Neuronal stem cell (in vitro differentiated cells): ENCODE data around the gene TRIOBP.
A peak's percentile ranks its signal among the peaks of the same experiment; 100 is the strongest.

ENCODE experiments used
- DNase-seq: peaks from one replicate; pipeline ENCODE4 v3.0.0-alpha.2; 2013; ENCODE audit warnings: low spot score
- H2AFZ ChIP-seq: one replicate; pipeline ENCODE4 v1.6.1; 2013; ENCODE audit warnings: mild to moderate bottlenecking, low read length, inconsistent platforms
- H2AK5ac ChIP-seq: 2 replicates; pipeline ENCODE4 v1.6.1; 2013; ENCODE audit warnings: low read depth, mild to moderate bottlenecking, inconsistent platforms, low read length, moderate library complexity, mixed read lengths
- H2BK120ac ChIP-seq: 2 replicates; pipeline ENCODE4 v1.6.1; 2013; ENCODE audit warnings: low read depth, mild to moderate bottlenecking, inconsistent platforms, low read length, moderate library complexity, mixed read lengths
- H2BK12ac ChIP-seq: one replicate; pipeline ENCODE4 v1.6.1; 2013; ENCODE audit warnings: low read length, inconsistent platforms
- H2BK15ac ChIP-seq: 2 replicates; pipeline ENCODE4 v1.6.1; 2013; ENCODE audit warnings: mild to moderate bottlenecking, low read length, inconsistent platforms, mixed read lengths
- H2BK5ac ChIP-seq: one replicate; pipeline ENCODE4 v1.6.1; 2013; ENCODE audit warnings: inconsistent platforms, mild to moderate bottlenecking, low read length, moderate library complexity
- H3K14ac ChIP-seq: one replicate; pipeline ENCODE4 v1.6.1; 2013; ENCODE audit warnings: low read length, inconsistent platforms
- H3K18ac ChIP-seq: 2 replicates; pipeline ENCODE4 v1.6.1; 2013; ENCODE audit warnings: low read length, inconsistent platforms
- H3K23ac ChIP-seq: 2 replicates; pipeline ENCODE4 v1.6.1; 2013; ENCODE audit warnings: low read depth, mild to moderate bottlenecking, mixed read lengths, low read length, inconsistent platforms; ENCODE audit not compliant: poor library complexity
- H3K27ac ChIP-seq: replicated peaks from 3 replicates; pipeline ENCODE4 v1.5.1; 2013; ENCODE audit warnings: low read length, inconsistent platforms
- H3K27me3 ChIP-seq, 3 experiments: 2 replicates each; pipeline ENCODE4 v1.6.1; 2013; ENCODE audit warnings: low read length in 3 of 3, mild to moderate bottlenecking in 2 of 3, inconsistent platforms in 1 of 3, low read depth in 1 of 3, mixed read lengths in 1 of 3, moderate library complexity in 1 of 3; ENCODE audit not compliant: control insufficient read depth in 3 of 3, insufficient read depth in 3 of 3
- H3K36me3 ChIP-seq, 2 donors: replicated peaks in 1 of 2; 2 replicates each; pipeline ENCODE4 v1.6.1; 2013; ENCODE audit warnings: low read length in 2 of 2; ENCODE audit not compliant: control insufficient read depth in 2 of 2, insufficient read depth in 2 of 2
- H3K4ac ChIP-seq: 2 replicates; pipeline ENCODE4 v1.6.1; 2013; ENCODE audit warnings: inconsistent platforms, mild to moderate bottlenecking, low read length, moderate library complexity
- H3K4me1 ChIP-seq, 2 donors: 1 replicate in 1 of 2; 2 replicates in 1 of 2; pipeline ENCODE4 v1.6.1; 2013; ENCODE audit warnings: low read length in 2 of 2, low read depth in 1 of 2; ENCODE audit not compliant: control insufficient read depth in 2 of 2, insufficient read depth in 1 of 2
- H3K4me2 ChIP-seq: one replicate; pipeline ENCODE4 v1.6.1; 2013; ENCODE audit warnings: mild to moderate bottlenecking, low read length, inconsistent platforms; ENCODE audit not compliant: insufficient read depth, poor library complexity, severe bottlenecking
- H3K4me3 ChIP-seq, 2 donors: 2 replicates each; pipeline ENCODE4 v1.5.1; 2013; ENCODE audit warnings: low read length in 2 of 2, mild to moderate bottlenecking in 2 of 2, inconsistent platforms in 1 of 2, moderate library complexity in 1 of 2
- H3K79me1 ChIP-seq: one replicate; pipeline ENCODE4 v1.6.1; 2013; ENCODE audit warnings: low read depth, mild to moderate bottlenecking, inconsistent platforms, low read length, moderate library complexity
- H3K9ac ChIP-seq: one replicate; pipeline ENCODE4 v1.6.1; 2013; ENCODE audit warnings: mild to moderate bottlenecking, low read depth, low read length, inconsistent platforms; ENCODE audit not compliant: poor library complexity
- H3K9me3 ChIP-seq, 2 donors: replicated peaks in 1 of 2; 2 replicates each; pipeline versions ENCODE3 to v1.6.1; 2013; ENCODE audit warnings: low read length in 2 of 2, mild to moderate bottlenecking in 2 of 2, inconsistent platforms in 1 of 2, low read depth in 1 of 2, mixed read lengths in 1 of 2, moderate library complexity in 1 of 2; ENCODE audit not compliant: control insufficient read depth in 2 of 2, insufficient read depth in 1 of 2
- H4K8ac ChIP-seq: one replicate; pipeline ENCODE4 v1.6.1; 2013; ENCODE audit warnings: low read depth, mild to moderate bottlenecking, inconsistent platforms, low read length, moderate library complexity
- H4K91ac ChIP-seq: one replicate; pipeline ENCODE4 v1.6.1; 2013; ENCODE audit warnings: low read length, low read depth, mild to moderate bottlenecking, inconsistent platforms; ENCODE audit not compliant: poor library complexity
- WGBS, 2 donors: extraction: QIAGEN DNeasy Blood & Tissue Kit; methylation state at CpG; one replicate each; pipeline ENCODE4 v1.1.7; 2013; ENCODE audit warnings: missing lambda C conversion rate in 2 of 2, mixed read lengths in 1 of 2; ENCODE audit not compliant: insufficient read length in 2 of 2, insufficient replicate concordance in 1 of 2; ENCODE audit errors: extremely low coverage in 2 of 2; 5-methylcytosine and 5-hydroxymethylcytosine counted together

Gene TRIOBP

GRCh38 chr22:37774728-37775127, 77.9 kb downstream of the TRIOBP start:
- no peak overlapping the region for H2BK12ac ChIP-seq
- H2BK15ac ChIP-seq = no peak overlapping the region
- no peak overlapping the region for H2BK120ac ChIP-seq
- no peak overlapping the region for H3K27ac ChIP-seq
- H2BK5ac ChIP-seq = no peak overlapping the region
- no peak overlapping the region for H4K91ac ChIP-seq
- WGBS, 2 donors = no CpG with 5 or more reads among the region's 3 CpGs
- H3K4me1 ChIP-seq = peaks cover 4 to 6% of the 10 kb centered on the region in 2 donors
- no peak overlapping the region for H3K23ac ChIP-seq
- DNase-seq = no peak
- no peak overlapping the region for H3K4me3 ChIP-seq
- H3K18ac ChIP-seq = no peak overlapping the region
- no peak overlapping the region for H2AK5ac ChIP-seq
- H3K27me3 ChIP-seq = no peaks in the 10 kb centered on the region
- peaks cover 0 to 2% of the 10 kb centered on the region in 2 donors for H3K9me3 ChIP-seq
- no peak overlapping the region for H3K4ac ChIP-seq
- peaks cover 18 to 44% of the 10 kb centered on the region in 2 donors for H3K36me3 ChIP-seq
- no peak overlapping the region for H3K9ac ChIP-seq
- H3K14ac ChIP-seq = no peak overlapping the region
- H3K79me1 ChIP-seq = no peaks in the 10 kb centered on the region
- no peak overlapping the region for H2AFZ ChIP-seq
- no peak overlapping the region for H3K4me2 ChIP-seq
- H4K8ac ChIP-seq = no peak overlapping the region

- no peak overlapping the region for H2BK5ac ChIP-seq
- no peak overlapping the region for H4K91ac ChIP-seq
- H3K36me3 ChIP-seq = peaks cover 18 to 42% of the 10 kb centered on the region in 2 donors
- H3K9ac ChIP-seq = peak overlapping the region; percentile 61
- H3K4me2 ChIP-seq = no peak overlapping the region
- no peak overlapping the region for H3K23ac ChIP-seq
- H3K4ac ChIP-seq = no peak overlapping the region
- H3K18ac ChIP-seq = no peak overlapping the region
- H3K4me1 ChIP-seq = peaks cover 5 to 10% of the 10 kb centered on the region in 2 donors
- no peak overlapping the region for H2AK5ac ChIP-seq
- no peak overlapping the region for H3K4me3 ChIP-seq
- no peak overlapping the region for H4K8ac ChIP-seq
- no peak overlapping the region for H2BK12ac ChIP-seq
- no peak overlapping the region for H2BK120ac ChIP-seq
- no peak overlapping the region for H2BK15ac ChIP-seq
- DNase-seq = no peak
- H3K27me3 ChIP-seq = no peaks in the 10 kb centered on the region
- no CpG with 5 or more reads among the region's 17 CpGs for WGBS, 2 donors
- no peak overlapping the region for H2AFZ ChIP-seq
- H3K14ac ChIP-seq = no peak overlapping the region
- H3K9me3 ChIP-seq = peaks cover 0 to 2% of the 10 kb centered on the region in 2 donors
- no peaks in the 10 kb centered on the region for H3K79me1 ChIP-seq
- no peak overlapping the region for H3K27ac ChIP-seq
Observed at GRCh38 chr22:37775785-37776638, 79.2 kb downstream of the TRIOBP start.

- no peak overlapping the region for H3K18ac ChIP-seq
- no peak overlapping the region for H2AFZ ChIP-seq
- H3K4me1 ChIP-seq = peaks cover 5 to 10% of the 10 kb centered on the region in 2 donors
- H4K8ac ChIP-seq = no peak overlapping the region
- H3K9ac ChIP-seq = no peak overlapping the region
- H3K27me3 ChIP-seq = no peaks in the 10 kb centered on the region
- H3K79me1 ChIP-seq = no peaks in the 10 kb centered on the region
- H3K27ac ChIP-seq = no peak overlapping the region
- no peak overlapping the region for H2AK5ac ChIP-seq
- H3K4me3 ChIP-seq = no peak overlapping the region
- no peak overlapping the region for H4K91ac ChIP-seq
- H3K4me2 ChIP-seq = no peak overlapping the region
- no peak overlapping the region for H3K4ac ChIP-seq
- peaks cover 18 to 36% of the 10 kb centered on the region in 2 donors for H3K36me3 ChIP-seq
- no peak overlapping the region for H3K14ac ChIP-seq
- whole genome bisulfite sequencing, 2 donors = no CpG with 5 or more reads among the region's 10 CpGs
- peaks cover 0 to 2% of the 10 kb centered on the region in 2 donors for H3K9me3 ChIP-seq
- H2BK120ac ChIP-seq = no peak overlapping the region
- H2BK5ac ChIP-seq = no peak overlapping the region
- no peak overlapping the region for H3K23ac ChIP-seq
- DNase-seq = no peak
- no peak overlapping the region for H2BK12ac ChIP-seq
- no peak overlapping the region for H2BK15ac ChIP-seq
Observed at GRCh38 chr22:37776639-37777005, 79.8 kb downstream of the TRIOBP start.

- Histone ChIP-seq H3K36me3 (peaks cover 14 to 30% of the 10 kb centered on the region in 2 donors), H2AK5ac (no peak overlapping the region), H3K27ac (no peak overlapping the region), H3K79me1 (no peaks in the 10 kb centered on the region), H4K8ac (no peak overlapping the region), H4K91ac (no peak overlapping the region), H3K4me3 (no peak overlapping the region), H3K9me3 (peaks cover 0 to 2% of the 10 kb centered on the region in 2 donors), H2BK5ac (no peak overlapping the region), H3K4me2 (no peak overlapping the region), H3K23ac (no peak overlapping the region), H2BK12ac (no peak overlapping the region), H3K27me3 (no peaks in the 10 kb centered on the region), H3K4me1 (peaks cover 5 to 10% of the 10 kb centered on the region in 2 donors), H3K14ac (no peak overlapping the region), H3K9ac (no peak overlapping the region), H2BK120ac (no peak overlapping the region), H2BK15ac (no peak overlapping the region), H3K4ac (no peak overlapping the region), H3K18ac (no peak overlapping the region), H2AFZ (no peak overlapping the region)
- no peak for DNase-seq
- WGBS, 2 donors = no CpG with 5 or more reads among the region's 11 CpGs
Observed at GRCh38 chr22:37777122-37777687, 80.4 kb downstream of the TRIOBP start.
